ENCODE results near the gene MRC1. TPM values are rescaled to one million over a fixed set of nuclear protein-coding genes. Genes with fewer than 3 reads are reported as not detected.

Gene MRC1
- total and polyA plus RNA-seq, 2 of the 8 experiments (the other 6 are each of a cell fraction or from before 2014, with no cell fraction given), result 0.03 to 0.06 TPM

DNA sequence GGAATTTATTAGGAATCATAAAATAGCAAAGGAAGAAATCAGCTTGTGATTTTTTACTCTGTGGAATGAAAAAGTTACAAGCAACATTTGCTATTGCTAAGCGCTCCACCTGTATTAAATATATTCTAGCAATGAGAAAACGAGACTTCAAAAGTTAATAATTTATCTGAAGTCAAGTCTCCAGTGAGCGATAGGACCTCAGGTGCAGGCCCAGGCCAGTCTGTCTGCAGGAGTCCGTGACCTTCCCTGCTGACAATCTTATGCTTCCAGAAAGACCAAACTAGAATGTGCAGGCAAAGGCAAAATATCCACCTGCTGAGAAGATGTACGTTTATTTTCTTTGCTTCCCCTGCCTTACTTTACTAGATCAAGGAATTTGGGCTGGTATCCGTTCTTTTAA, 22.7 kb downstream of the MRC1 start:
- Histone ChIP-seq H3K36me3 (ENCODE audit: control insufficient read depth in 2 of 4, insufficient read depth in 4 of 4, low read length in 3 of 4) (no peaks in the 10 kb centered on the region), H3K9ac (replicated peaks in 1 of 4; ENCODE audit: extremely low read depth in 1 of 4, low read depth in 3 of 4, low read length in 3 of 4) (no peak overlapping the region), H2BK120ac (replicated peaks; ENCODE audit: low read depth, low read length) (no peak overlapping the region), H4K8ac (ENCODE audit: extremely low read depth, insufficient read depth, low read length) (no peak overlapping the region), H3K79me1 (ENCODE audit: low read depth, low read length) (no peaks in the 10 kb centered on the region), H3K18ac (ENCODE audit: extremely low read depth, low read length) (no peak overlapping the region), H4K20me1 (replicated peaks in 1 of 2; ENCODE audit: control insufficient read depth in 1 of 2, insufficient read depth in 2 of 2, low read length in 2 of 2) (no peaks in the 10 kb centered on the region), H2BK12ac (ENCODE audit: low read depth, low read length) (no peak overlapping the region), H2BK20ac (ENCODE audit: low read length) (no peak overlapping the region), H3K4me1 (replicated peaks in 1 of 4; ENCODE audit: control insufficient read depth in 3 of 4, insufficient read depth in 4 of 4, low read length in 3 of 4) (no peaks in the 10 kb centered on the region), H3K23ac (ENCODE audit: insufficient read length) (no peak overlapping the region), H2AK5ac (ENCODE audit: low read depth, low read length) (no peak overlapping the region), H3K4me3 (ENCODE audit: extremely low read depth in 1 of 4, insufficient read depth in 2 of 4, low read depth in 3 of 4, low read length in 4 of 4) (no peak overlapping the region), H2AFZ (ENCODE audit: low read length) (no peak overlapping the region), H3K4ac (replicated peaks; ENCODE audit: insufficient read length, low read depth, low read length) (no peak overlapping the region), H2BK5ac (ENCODE audit: low read depth, low read length) (no peak overlapping the region), H4K5ac (ENCODE audit: insufficient read length, low read depth, low read length) (no peak overlapping the region), H3K79me2 (ENCODE audit: control insufficient read depth in 1 of 2, insufficient read depth in 2 of 2, low read length in 2 of 2) (no peaks in the 10 kb centered on the region), H3K4me2 (ENCODE audit: insufficient read depth in 1 of 2, low read depth in 2 of 2, low read length in 2 of 2) (no peak overlapping the region), H3K27ac (ENCODE audit: low read depth, low read length) (no peak overlapping the region), H3K27me3 (replicated peaks in 1 of 4; ENCODE audit: control insufficient read depth in 3 of 4, extremely low read depth in 1 of 4, insufficient read depth in 3 of 4, low read length in 3 of 4) (no peaks in the 10 kb centered on the region), H3K9me3 (ENCODE audit: insufficient read depth in 2 of 2, low read depth in 1 of 2, low read length in 1 of 2) (no peaks in the 10 kb centered on the region), H3K14ac (ENCODE audit: insufficient read length) (no peak overlapping the region), H3K56ac (replicated peaks; ENCODE audit: insufficient read length, low read depth, low read length) (no peak overlapping the region), H2BK15ac (ENCODE audit: low read length) (no peak overlapping the region), H4K91ac (replicated peaks; ENCODE audit: insufficient read length, low read length) (no peak overlapping the region), H3K23me2 (ENCODE audit: low read depth, low read length) (no peaks in the 10 kb centered on the region)
- CTCF ChIA-PET (ENCODE audit: partially characterized antibody), result interaction anchor here (1.3 kb wide), 1 partner anchor 79 kb away, joined by 4 read pairs; no protein-coding TSS in a partner anchor
- DNase-seq (ENCODE audit: low read depth in 1 of 2, low spot score in 2 of 2), result no peak
- POLR2A ChIA-PET (ENCODE audit: partially characterized antibody), result no interaction called here
- WGBS, 2 experiments (ENCODE audit: extremely low coverage in 1 of 2, insufficient coverage in 1 of 2, insufficient read length in 1 of 2, insufficient replicate concordance in 2 of 2, low coverage in 1 of 2, low lambda C conversion rate in 2 of 2, missing lambda C conversion rate in 1 of 2), result 92% methylated on average over 6 of the region's 6 CpGs; no CpG with 5 or more reads in 1 of the 2 experiments
- TF ChIP-seq NANOG (IDR thresholded peaks at IDR 0.05; ENCODE audit: insufficient read depth, low read depth, low read length, poor library complexity, severe bottlenecking) (no peak), PHF8 (conservative IDR thresholded peaks at IDR 0.05; ENCODE audit: low read depth, low read length) (no peak), BACH1 (IDR thresholded peaks at IDR 0.05; ENCODE audit: low read length) (no peak), CHD2 (IDR thresholded peaks at IDR 0.05; ENCODE audit: low read length) (no peak), TAF1 (IDR thresholded peaks at IDR 0.05; ENCODE audit: low read depth, low read length) (no peak), TCF12 (IDR thresholded peaks at IDR 0.05; ENCODE audit: low read depth, low read length) (no peak), POLR2A (IDR thresholded peaks at IDR 0.05; ENCODE audit: control extremely low read depth in 1 of 2, low read depth in 2 of 2, low read length in 2 of 2) (no peak), EZH2 (IDR thresholded peaks at IDR 0.05; ENCODE audit: low read depth, low read length, severe bottlenecking) (no peak), TEAD4 (IDR thresholded peaks at IDR 0.05; ENCODE audit: low read depth, low read length) (no peak)
- TF ChIP-seq, protein P1, sequence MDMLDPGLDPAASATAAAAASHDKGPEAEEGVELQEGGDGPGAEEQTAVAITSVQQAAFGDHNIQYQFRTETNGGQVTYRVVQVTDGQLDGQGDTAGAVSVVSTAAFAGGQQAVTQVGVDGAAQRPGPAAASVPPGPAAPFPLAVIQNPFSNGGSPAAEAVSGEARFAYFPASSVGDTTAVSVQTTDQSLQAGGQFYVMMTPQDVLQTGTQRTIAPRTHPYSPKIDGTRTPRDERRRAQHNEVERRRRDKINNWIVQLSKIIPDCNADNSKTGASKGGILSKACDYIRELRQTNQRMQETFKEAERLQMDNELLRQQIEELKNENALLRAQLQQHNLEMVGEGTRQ (IDR thresholded peaks at IDR 0.05; ENCODE audit: low read length), result no peak
- no peak for FAIRE-seq
